Posterior cingulate gyrus (tissue), 11 donors: ENCODE data around the gene VPS16.
"Not testable (repeated sequence)": the region's sequence is repeated elsewhere in the genome, so short reads cannot be mapped to it uniquely, and the experiment has no call there.

Experiments used
- DNase-seq, 10 donors: peaks; one replicate each; pipeline versions ENCODE4 v3.0.0 to v3.0.0-alpha.2; 2020 to 2021; ENCODE audit warnings: mixed read lengths in 3 of 10
- intact Hi-C: fragments of 100-400 bp; cut with DNase I; formaldehyde crosslinking; loops from one replicate; pipeline ENCODE4 v1.15.1; 2023

Gene VPS16

DNA sequence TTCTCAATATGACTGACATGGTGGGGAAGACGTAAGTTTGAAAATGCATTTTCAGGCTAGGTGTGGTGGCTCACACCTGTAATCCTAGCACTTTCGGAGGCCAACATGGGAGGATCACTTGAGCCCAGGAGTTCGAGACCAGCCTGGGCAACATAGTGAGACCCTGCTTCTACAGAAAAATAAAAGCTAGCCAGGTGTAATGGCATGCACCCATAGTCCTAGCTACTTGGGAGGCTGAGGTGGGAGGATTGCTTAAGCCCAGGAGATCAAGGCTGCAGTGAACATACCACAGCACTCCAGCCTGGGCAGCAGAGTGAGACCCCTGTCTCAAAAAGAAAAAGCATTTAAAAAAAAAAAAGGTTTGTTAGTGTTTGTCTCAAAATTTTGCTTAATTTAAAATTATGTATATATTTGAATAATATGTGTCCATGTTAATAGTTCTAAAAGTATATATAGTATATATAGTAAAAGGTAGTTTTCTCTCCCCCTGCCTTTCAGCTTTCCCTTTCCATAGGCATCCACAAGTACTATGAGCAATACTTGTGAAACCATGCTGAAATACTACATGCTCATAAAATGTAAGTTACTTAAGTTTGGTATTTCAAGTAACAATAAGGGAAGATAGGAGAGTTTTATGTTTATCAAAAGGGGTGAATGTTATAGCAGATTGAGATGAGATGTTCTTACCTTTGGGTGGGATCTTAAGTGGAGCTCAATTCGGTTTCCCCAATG is 47.8 kb downstream of the VPS16 start:
- no peak for DNase-seq
- intact Hi-C loops: no loop called here

DNA sequence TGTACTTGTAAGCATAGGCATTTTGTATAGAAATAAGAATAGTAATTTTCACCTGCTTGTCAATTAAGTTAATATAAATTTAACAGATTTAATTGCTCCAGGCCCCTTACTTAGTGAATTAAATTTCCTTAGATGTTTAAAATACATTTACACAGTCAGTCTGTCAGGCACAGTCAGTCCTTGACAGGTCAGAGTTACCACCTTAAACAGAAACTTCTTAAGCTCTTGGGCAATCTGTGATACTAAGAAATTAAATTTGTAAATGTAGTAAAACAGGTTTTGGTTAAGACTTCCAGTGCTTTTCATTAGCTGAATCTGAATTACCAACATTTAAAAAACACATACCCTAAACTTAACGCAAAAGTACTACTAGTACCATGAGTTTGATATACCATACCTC is 48.7 kb downstream of the VPS16 start:
- no peak for DNase-seq
- intact Hi-C loops: no loop called here

DNA sequence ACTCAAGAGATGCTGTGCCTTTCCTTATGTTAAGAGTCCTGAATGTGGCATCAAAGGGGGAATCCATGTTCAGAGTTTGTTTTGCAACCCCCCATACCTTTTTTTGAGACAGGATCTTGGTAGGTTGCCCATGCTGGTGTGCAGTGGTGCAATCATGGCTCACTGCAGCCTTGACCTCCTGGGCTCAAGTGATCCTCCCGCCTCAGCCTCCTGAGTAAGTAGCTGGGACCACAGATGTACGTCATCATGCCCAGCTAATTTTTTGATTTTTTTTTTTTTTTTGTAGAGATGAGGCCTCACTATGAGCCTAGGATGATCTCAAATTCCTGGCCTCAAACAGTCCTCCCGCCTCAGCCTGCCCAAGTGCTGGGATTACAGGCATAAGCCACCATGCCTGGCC is 49.3 kb downstream of the VPS16 start:
- no peak for DNase-seq
- intact Hi-C loops: no loop called here

DNA sequence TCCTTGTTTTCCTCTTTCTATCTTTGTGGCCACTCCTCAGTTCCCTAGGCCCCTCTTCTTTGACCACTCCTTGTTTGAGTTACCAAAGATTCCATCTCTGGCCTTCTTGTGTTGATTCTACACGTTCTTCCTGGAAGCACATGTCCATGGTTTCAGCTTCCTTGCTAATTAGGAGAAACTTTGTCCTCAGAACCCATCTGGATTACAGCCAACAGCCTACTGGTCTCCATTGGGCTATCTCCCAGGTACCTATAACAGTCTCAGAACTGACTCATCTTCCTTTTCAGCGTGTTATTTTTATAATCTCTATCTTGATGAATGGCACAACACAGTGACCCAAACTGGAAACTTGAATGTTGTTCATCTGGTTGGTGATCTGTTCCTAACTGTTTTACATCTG is 50.2 kb downstream of the VPS16 start:
- intact Hi-C loops: no loop called here
- DNase-seq: no peak

DNA sequence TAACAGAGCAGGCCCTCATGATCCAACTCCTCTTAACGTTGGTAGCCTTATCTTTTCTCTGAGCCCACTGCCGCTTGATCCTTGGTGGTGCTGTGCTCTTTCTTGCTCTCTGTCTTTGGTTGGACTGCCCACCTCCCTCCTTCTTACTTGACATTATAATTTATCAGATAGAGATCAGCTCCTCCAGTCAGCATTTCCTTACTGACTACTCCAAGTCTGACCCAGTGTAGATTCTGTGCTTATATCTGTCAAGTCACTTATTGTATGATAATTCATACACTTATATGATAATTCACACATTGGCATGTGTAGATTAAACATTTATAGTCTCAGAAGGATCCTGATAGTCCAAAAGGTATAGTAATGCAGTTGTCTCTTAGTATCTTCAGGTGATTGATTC is 50.8 kb downstream of the VPS16 start:
- intact Hi-C loops: no loop called here
- DNase-seq: no peak

DNA sequence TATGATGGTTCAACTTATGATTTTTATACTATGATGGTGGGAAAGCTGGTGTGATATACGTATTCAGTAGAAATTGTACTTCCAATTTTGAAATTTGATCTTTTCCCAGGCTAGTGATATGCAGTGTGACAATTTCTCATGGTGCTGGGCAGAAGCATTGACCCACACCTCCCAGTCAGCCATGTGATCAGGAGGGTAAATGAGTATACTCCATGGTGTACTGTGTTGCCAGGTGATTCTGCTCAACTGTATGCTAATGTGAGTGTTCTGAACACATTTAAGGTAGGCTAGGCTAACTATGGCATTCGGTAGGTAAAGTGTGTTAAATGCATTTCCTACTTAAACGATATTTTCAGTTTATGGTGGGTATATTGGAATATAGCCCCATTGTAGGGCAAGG is 51.8 kb downstream of the VPS16 start:
- intact Hi-C loops: no loop called here
- DNase-seq: no peak

DNA sequence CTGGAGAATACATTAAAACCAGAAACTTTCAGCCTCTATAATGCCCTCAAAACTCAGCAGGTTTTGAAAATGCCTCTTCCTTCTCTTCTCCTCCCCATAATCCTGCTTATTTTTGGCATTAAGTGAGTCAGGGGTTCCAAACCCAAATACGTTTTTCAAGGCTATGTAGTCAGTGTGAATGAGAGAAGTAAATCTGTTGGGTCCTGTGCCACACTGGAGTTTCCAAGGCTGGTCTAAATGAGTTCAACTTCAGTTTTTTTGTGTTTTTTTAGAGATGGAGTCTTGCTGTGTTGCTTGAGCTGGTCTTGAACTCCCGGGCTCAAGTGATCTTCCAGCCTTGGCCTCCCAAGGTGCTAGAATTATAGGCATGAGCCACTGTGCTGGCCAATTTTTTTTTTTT is 53.7 kb downstream of the VPS16 start:
- intact Hi-C loops: no loop called here
- no peak for DNase-seq

DNA sequence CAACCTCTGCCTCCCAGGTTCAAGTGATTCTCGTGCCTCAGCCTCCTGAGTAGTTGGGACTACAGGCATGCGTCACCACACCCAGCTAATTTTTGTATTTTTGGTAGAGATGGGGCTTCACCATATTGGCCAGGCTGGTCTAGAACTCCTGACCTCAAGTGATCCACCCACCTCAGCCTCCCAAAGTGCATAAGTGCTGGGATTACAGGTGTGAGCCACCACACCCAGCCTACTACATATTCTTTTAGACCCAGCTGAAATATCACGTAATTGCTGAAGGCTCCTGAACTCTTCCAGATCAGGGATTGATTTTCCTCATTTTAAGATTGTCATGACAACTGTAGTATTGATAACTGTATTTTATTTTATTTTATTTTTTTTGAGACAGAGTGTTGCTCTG is 54.6 kb downstream of the VPS16 start:
- intact Hi-C loops, DNase-seq: not testable (repeated sequence)

DNA sequence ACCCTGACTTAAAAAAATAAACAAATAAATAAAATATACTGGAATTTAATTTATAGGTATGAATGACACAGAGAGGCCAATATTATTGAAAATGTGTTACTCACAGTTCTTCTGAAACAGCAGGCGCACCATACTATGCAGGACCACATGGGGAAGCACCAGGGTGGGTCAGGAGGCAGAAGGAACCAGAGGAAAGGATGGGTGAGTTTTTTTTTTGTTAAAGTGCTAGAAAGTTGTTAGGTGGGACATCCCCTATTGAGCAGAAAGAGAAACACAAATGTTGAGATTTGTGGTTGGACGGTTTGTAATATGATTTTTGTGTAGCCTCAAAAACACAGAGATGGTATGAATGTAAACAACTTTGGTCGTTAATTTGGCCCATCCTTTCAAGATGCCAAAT is 58.7 kb downstream of the VPS16 start:
- intact Hi-C loops: no loop called here
- no peak for DNase-seq

DNA sequence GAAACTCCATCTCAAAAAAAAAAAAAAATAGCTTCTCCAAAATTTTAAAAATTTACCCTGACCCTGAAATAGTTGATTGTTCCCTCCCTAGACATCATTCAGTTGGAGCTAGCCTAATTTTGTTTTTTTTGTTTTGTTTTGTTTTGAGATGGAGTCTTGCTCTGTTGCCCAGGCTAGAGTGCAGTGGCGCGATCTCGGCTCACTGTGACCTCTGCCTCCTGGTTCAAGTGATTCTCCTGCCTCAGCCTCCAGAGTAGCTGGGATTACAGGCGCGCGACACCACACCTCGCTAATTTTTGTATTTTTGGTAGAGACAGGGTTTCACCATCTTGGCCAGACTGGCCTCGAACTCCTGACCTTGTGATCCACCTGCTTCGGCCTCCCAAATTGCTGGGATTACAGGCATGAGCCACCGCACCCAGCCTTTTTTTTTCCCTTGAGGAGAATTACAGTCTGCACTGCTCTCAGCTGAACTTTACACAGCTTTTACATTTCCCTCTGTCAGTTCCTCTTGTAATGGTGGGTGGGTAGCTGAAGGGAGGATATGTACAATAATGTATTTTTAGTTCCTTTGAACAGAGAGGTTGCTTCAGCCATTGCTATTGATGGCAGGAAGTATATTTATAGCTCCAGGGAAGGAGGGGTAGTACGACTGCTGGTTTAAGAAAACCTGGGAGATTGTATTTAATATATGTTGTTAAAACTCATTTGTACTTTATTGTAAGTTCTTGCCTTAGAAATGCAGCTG is 60.5 kb downstream of the VPS16 start:
- DNase-seq: no peak
- intact Hi-C loops: no loop called here

DNA sequence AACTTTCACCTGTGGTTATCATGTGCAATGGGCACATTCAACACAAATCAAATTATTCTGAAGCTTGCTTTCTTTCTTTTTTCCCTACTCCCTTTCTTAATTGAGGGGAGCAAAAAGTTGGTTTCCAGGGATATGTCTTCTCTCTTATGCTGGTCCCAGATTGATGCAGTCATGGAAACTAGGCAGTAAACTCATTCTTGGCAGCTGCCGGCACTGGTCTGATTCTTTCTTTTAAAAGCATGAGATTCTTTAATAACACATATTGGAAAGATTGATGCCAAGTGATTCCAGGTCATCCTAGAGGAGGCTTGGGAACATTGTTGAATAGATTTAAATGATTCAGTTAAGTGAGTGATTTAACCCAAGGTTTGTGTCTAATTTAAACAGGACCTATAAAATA is 61.7 kb downstream of the VPS16 start:
- DNase-seq: no peak
- intact Hi-C loops: no loop called here

DNA sequence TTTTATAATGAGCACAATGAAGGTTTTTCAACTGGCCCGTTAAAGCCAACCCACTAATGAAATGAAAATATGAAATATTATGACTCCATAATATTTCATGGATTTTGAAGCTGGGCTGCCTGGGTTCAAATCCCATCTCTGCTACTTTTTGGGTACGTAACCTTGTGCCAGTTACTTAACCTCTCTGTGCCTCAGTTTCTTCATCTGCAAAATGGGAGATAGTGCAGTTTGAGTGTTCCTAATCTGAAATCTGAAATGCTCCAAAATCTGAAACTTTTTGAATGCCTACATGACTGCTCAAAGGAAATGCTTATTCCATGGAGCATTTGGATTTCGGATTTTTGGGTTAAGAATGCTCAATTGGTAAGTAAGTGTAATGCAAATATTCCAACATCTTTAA is 62.3 kb downstream of the VPS16 start:
- no peak for DNase-seq
- intact Hi-C loops: no loop called here

DNA sequence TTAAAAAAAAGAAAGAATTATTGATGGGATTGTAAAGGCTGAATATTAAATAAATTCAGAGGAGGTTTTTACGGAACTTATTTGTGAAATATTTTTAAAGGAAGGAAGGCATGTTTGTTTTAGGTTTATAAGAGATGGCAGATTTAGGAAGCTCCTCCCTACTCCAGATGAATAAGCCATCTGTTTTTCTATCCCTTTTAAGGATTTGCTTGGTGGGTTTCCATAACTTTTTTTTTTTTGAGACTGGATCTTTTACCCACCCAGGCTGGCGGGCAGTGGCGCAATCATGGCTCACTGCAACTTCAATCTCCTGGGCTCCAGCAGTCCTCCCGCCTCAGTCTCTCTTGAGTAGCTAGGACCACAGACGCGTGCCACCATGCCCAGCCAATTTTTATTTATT is 63.1 kb downstream of the VPS16 start:
- intact Hi-C loops: no loop called here

DNA sequence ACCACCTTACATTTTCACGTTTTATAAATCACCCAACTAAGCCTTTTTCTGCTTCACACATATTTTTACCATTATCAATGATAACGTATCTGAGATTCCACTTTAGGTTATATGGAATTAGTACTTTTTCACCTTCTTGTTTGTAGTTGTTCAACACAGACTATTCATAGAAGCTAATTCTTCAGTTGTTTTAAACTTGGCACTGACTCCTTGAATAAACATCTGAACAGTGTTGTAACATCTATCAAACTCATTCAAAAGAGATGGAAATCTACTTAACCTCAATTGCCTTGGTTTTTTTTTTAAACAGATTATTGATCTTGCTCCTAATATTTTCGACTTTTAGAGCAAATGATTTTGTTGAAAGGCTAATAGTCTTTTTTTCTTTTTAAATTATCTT is 67.0 kb downstream of the VPS16 start:
- DNase-seq: no peak
- intact Hi-C loops: no loop called here

More for the DNA sequence above, 63.1 kb downstream of the VPS16 start:
- DNase-seq: no peak

DNA sequence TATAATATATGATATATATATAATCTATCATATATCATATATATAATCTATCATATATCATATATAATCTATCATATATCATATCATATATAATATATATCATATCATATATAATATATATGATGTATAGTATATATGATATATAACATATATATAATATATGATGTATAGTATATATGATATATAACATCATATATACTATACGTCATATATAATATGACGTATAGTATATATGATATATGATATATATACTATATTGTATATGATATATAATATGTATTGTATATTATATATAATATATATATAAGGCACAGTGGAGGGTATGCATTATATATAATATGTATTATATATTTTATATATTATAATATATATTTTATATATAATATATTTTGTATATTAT is 69.4 kb downstream of the VPS16 start:
- intact Hi-C loops: no loop called here
- no peak for DNase-seq

DNA sequence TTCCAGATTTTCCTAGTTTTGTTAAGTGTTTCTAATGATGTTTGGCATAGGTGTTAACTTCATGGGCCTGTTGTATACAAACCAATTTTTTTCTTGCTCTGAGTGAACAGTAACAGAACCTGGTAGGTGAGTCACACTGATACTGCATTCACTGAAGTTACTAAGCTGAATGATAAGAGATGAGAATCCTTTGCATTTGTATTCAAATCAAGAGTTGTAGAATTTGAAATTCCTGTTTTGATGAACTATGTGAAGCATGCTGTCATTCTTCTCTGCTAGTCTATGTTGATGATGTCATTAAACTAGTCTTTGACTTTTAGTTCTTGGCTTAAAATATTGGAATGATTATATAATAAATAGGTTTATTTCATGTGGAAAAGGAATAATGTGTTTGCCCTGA is 70.7 kb downstream of the VPS16 start:
- no peak for DNase-seq
- intact Hi-C loops: no loop called here

DNA sequence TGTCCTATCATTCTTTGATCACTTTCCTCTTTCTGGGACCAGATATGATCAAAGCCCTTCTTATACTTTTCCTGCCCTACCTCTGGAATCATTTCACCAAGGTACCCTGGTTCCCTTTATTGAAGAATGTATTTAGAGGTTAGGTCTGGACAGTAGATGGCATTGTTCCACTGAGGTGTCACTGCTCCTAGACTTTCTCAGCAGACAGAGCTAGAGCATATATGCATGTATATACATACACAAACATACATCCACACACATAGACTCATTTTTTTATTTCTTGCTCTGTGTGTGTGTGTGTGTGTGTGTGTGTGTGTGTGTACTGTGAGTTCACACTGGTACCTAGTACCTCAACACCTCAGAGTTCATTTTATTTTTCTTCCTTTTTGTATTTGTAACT is 73.6 kb downstream of the VPS16 start:
- DNase-seq: no peak
- intact Hi-C loops: no loop called here
